Fibroblast of skin of scalp (primary cell): ENCODE data around the gene CYGB.
"Not testable (repeated sequence)": the region's sequence is repeated elsewhere in the genome, so short reads cannot be mapped to it uniquely, and the experiment has no call there.

Source experiments
- DNase-seq: peaks from one replicate; pipeline ENCODE4 v3.0.0-alpha.2; 2013

Gene CYGB

DNA sequence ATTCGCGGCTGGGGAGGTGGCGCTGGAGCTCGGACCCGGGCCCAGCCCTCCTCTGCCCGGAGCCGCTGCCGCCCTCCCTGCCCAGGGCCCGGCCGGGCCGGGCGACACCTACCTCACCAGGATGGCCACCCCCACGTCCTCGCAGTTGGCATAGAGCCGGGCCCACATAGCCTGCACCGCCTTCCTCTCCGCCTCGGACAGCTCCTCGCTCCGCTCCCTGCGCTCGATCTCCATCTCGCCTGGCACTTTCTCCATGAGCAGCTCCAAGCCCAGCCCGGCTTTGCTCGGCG is 276 bp downstream of the CYGB start:
- DNase-seq: peak; percentile 33

GRCh38 chr17:76536511-76537287 is 810 bp downstream of the CYGB start:
- no peak for DNase-seq

DNA sequence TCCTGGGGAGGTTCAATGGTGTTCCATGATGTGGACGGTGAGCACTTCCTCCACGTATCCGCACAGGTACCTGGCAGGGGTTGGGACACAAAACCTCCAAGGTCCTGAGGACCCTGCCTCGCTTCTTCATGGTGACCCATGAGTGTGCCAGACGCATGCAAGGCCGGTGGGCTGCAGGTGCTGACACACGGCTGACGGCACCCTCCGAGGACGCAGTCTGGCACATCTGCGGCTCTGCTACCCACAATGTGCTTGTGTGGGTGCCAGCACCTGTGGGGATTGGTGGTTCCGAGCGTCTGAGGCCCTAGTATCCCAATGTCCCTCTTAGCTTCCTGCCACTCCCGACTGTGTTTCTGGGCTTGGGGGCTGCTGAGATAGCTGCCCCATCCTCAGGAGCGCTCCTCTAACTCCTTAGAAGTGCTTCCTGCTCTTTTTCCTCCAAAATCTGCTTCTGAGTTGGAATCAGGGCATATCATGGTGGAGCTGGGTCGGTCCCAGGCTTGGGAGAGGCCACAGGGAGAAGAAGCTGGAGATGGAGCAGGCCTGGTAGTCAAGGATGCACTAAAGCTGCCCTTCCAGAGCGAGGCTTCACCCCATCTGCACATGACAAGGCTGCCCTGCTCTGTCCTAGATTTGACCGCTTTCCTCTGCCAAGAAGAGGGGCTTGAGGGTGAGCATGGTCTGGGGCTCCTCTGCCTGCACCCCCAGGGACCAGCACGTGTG is 1.6 kb downstream of the CYGB start:
- DNase-seq: no peak

DNA sequence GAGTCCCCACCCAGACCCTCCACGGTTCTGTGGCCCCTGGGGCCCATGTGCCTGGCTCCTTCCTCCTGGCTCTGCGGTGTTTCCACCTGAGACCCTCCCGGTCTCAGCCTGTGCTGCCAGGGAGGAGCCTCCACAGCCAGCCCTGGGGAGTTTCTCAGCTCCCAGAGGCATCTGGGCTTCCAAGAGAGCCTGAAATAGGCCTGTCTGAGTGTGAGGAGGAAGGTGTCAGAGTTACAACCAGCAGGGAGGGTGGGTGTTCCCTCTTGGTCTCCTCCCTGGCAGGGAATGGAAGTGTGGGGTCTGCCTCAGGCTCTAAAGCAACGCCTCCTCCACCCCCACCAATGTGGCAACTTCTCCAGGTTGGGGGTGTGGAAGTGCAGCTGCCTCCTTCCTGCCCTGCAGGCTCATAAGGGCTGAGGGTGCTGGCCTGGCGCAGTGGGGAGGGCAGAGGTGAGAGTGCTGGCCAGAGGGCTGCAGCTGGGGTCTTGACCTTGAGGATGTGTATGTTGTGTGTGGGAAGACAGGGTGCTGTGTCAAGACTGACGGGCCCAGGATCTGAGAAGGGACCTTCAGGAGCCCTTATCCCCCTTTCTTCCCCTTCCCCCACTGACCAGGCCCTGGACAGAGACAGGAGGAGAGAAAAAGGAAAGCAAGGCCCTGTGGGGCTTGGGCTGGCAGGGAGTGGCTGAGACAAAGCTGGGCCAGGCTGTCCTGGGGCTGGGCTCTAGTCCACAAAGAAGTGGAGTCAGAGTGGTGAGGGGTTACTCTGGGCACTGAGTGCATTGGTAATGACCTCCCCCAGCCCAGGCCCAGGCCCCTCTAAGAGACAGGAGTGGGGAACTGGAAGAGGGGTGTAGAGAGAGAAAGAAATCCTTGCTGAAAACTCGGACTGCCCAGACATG is 2.4 kb downstream of the CYGB start:
- DNase-seq: no peak

- not testable (repeated sequence) for DNase-seq
These were observed 3.7 kb downstream of the CYGB start for GRCh38 chr17:76533640-76534359.

DNA sequence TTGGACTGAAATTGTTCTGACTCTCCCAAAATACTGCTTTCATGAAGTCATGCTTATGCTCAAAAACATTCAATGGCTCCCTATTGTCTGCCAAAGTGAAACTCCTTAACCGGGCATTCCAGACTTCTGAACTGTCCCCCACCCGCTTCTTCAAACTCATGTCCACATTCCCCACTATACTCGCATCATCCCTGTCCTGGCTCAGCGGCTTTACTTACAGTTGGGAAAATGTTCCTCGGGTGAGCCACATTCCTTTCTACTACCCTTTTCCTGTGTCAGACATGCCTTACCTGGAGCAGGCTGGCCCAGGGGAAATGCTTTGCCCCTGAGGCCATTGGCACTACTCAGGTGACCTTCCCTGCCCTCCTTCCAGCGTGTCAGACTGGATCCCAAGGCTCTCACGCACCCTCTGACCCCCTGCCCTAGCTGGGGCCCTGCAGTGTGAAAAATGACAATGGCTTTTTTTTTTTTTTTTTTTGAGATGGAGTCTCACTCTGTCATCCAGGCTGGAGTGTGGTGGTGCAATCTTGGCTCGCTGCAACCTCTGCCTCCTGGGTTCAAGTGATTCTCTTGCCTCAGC is 5.3 kb downstream of the CYGB start:
- DNase-seq: peak; percentile 29

DNA sequence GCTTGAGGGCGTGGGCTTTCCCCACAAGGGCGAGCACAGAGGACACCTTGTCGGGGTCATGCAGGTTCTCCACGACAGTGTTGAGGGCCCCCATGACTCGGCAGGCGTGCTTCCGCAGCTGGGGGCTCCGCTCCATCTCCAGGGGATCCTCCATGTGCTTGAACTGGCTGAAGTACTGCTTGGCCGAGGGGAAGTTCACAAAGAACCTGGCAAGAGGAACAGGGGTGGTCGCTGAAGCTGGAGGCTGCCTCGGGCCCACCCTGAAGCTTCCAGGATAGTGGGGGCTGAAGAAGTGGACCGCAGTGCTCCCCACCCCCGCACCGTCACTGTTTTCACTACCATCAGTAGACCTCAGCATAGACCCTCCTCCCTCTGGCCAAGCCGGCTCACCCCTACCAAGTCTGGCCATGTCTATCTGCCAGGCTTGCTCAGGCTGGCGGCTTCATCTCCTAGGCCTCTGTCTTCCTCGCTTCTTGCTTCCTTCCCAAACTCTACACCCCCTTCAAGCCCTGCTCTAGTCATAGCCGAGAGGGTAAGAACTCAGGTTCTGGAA is 5.9 kb downstream of the CYGB start:
- DNase-seq: no peak

GRCh38 chr17:76530811-76531485 is 6.6 kb downstream of the CYGB start:
- no peak for DNase-seq

- DNase-seq: peak; percentile 58
These were observed 7.3 kb downstream of the CYGB start for GRCh38 chr17:76530095-76530723.

GRCh38 chr17:76529224-76530094 is 8.1 kb downstream of the CYGB start:
- peak; percentile 87 for DNase-seq

DNA sequence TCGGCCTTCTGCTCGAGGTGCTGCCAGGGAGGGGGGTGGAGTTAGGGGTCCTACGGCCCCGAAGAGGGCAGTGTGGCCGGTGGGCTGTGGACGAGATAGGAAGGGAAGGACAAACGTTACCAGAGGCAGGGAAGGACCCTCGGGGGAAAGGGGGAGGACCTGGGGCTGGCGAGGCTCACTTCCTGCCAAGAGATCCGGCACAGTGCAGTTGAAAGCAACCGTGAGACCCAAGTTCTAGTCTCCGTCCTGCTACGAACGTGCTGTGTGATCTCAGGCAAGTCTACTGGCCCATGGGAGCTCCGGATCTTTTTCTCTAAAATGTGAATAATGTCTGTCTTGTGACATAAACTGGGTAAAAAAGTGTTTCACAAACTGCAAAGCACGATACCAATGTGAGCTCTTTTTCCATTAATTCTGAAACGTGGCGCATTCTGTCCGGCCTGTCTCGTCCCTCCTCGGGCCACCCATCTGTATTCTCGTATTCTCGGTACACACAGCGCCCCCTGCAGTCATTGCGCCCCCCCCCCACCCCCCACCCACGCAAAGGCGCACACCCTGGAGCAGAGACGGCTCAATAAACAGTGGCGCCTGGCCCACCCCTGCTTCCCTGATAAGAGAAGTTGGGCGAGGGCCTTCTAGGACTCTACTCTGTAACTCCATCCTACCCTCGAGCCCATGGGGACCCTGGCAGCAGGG is 8.8 kb downstream of the CYGB start:
- DNase-seq: no peak

DNA sequence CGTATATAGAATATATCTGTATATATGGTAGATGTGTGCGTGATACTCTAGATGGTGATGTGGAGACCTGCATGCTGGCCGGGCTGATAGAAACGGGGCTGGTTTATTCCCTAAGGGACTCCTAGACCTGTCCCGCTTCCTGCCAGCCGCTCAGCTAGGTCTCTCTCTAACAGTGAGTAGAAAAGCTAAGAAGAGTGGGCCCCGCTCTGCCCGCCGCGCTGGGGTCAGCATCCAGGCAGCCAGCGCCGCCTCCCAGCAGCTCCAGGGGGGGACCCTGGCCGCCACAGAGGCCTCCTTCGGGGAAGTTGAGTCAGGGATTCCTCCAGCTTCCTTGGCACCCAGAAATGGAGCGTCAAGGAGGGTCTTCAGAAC is 9.4 kb downstream of the CYGB start:
- no peak for DNase-seq

- peak; percentile 68 for DNase-seq
These were observed 9.9 kb downstream of the CYGB start for GRCh38 chr17:76527430-76528111.

GRCh38 chr17:76527016-76527415 is 10.5 kb downstream of the CYGB start:
- DNase-seq: not testable (repeated sequence)

DNA sequence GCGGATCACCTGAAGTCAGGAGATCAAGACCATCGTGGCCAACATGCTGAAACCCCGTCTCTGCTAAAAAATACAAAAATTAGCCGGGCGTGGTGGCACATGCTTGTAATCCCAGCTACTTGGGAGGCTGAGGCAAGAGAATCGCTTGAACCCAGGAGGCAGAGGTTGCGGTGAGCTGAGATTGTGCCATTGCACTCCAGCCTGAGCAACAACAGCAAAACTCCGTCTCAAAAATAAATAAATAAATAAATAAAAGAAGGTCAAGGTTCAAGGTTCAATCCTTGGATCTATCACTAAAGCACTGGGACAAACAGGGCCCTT is 12.0 kb downstream of the CYGB start:
- not testable (repeated sequence) for DNase-seq

- peak; percentile 66 for DNase-seq
These were observed 12.7 kb downstream of the CYGB start for GRCh38 chr17:76524598-76525512.
